Prostate gland (tissue), 2 donors: Measurements from ENCODE around the gene NDRG2.

Source experiments
- CTCF ChIP-seq, 4 experiments: fragments of 200-600 bp in 2 of 4; fragments of 450-650 bp in 2 of 4; sonication (generic) in 2 of 4; IDR thresholded peaks; 1 replicate in 3 of 4; 2 replicates in 1 of 4; pipeline ENCODE4 v1.5.1; 2016 to 2019; ENCODE audit warnings: antibody characterized with exemption in 4 of 4, mild to moderate bottlenecking in 2 of 4, moderate library complexity in 2 of 4
- POLR2A ChIP-seq: fragments of 450-650 bp; IDR thresholded peaks from one replicate; pipeline ENCODE4 v1.6.1; 2016; ENCODE audit warnings: antibody characterized with exemption, mild to moderate bottlenecking
- POLR2AphosphoS5 ChIP-seq: sonication (generic); formaldehyde crosslinking; IDR thresholded peaks from one replicate; pipeline ENCODE4 v1.6.1; 2017; ENCODE audit warnings: antibody characterized with exemption

- TF ChIP-seq CTCF (IDR thresholded peaks at IDR 0.05), result no peak
- no peak for TF ChIP-seq POLR2A
- no peak for TF ChIP-seq POLR2AphosphoS5
Observed at GRCh38 chr14:21043974-21044618, 19.2 kb upstream of the NDRG2 start.
